Measurements from ENCODE around the gene ZNF326.
A peak's percentile ranks its signal among the peaks of the same experiment; 100 is the strongest.
"Not testable (repeated sequence)": the region's sequence is repeated elsewhere in the genome, so short reads cannot be mapped to it uniquely, and the experiment has no call there.

Gene ZNF326

DNA sequence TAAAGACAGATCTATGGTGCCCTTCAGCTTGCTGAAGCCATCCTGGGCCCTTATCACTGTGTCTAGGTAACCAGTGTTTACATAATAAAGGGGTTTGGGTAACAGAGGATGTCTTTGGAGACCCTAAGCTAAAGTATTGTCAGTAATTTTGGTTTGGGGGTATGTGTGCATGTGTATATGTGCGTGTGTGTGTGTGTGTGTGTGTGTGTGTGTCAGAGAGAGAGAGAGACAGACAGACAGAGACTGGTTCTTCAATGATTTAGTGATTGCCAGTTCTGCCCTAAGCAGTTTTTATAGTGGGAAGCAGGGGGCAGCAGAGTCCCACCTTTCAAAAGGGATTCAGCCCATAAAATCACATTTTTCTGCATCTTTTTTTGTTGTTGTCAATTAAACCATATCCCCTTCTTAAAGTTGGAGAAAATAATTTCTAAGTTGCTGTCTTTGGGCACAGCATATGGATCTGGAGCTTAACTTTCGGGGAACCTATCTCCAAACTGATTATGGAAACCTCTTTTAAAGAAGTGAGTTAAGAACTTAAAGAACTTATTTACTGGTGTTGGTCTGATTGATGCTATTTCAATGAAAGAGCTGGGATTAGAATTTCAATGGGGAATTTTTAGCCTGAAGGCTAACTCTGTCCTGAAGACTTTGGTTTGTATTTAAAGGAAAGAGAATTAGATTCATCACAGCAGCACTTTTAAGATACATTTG is 51.1 kb downstream of the ZNF326 start:
- TF ChIP-seq POLR2A (IDR thresholded peaks at IDR 0.05; ENCODE audit: low read length) = no peak
- no peak for TF ChIP-seq GATA1 (IDR thresholded peaks at IDR 0.05; ENCODE audit: low read depth, low read length)
- peak; percentile 31 to 49 for DNase-seq

DNA sequence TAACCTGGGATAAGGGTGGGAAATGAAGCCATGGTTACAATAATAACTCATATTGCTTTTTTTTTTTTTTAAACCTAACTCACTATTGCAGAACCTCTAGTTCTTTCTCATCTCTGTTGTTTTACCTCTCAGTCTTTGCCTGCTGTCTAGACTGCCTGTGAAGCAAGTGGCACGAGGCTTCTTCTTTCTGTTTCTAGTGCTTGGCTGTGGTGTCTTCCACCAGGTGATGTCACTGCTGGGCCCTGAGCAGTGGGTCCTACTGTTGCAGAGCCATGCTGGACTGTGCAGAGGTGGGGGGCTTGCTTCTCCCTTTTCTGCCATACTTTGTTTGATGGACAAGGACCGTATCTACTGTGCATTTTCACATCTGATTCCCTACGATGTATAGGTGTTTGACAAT is 51.7 kb downstream of the ZNF326 start:
- TF ChIP-seq GATA1 (IDR thresholded peaks at IDR 0.05; ENCODE audit: low read depth, low read length) = no peak
- DNase-seq = no peak

DNA sequence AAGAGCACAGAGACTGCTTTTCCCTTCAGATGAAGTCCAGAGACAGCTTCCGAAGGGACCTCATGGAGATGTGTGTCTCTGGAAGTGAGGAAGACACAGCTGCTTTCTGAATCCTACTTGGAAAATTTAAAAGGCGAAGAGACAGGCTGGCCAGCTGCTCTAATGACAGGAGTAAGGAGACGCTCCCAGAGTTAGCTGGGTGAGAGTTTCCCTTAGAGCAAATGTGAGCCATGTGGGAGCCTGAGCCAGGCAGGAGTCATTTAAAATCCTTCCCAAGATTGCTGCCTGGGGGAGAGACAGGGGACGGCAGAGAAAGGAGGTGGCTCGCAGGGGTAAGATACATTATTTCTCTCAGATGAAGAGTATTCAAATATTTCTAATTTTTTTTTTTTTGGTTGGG is 53.1 kb downstream of the ZNF326 start:
- TF ChIP-seq POLR2A (IDR thresholded peaks at IDR 0.05; ENCODE audit: low read length) (no peak), GATA1 (IDR thresholded peaks at IDR 0.05; ENCODE audit: low read depth, low read length) (no peak)

DNA sequence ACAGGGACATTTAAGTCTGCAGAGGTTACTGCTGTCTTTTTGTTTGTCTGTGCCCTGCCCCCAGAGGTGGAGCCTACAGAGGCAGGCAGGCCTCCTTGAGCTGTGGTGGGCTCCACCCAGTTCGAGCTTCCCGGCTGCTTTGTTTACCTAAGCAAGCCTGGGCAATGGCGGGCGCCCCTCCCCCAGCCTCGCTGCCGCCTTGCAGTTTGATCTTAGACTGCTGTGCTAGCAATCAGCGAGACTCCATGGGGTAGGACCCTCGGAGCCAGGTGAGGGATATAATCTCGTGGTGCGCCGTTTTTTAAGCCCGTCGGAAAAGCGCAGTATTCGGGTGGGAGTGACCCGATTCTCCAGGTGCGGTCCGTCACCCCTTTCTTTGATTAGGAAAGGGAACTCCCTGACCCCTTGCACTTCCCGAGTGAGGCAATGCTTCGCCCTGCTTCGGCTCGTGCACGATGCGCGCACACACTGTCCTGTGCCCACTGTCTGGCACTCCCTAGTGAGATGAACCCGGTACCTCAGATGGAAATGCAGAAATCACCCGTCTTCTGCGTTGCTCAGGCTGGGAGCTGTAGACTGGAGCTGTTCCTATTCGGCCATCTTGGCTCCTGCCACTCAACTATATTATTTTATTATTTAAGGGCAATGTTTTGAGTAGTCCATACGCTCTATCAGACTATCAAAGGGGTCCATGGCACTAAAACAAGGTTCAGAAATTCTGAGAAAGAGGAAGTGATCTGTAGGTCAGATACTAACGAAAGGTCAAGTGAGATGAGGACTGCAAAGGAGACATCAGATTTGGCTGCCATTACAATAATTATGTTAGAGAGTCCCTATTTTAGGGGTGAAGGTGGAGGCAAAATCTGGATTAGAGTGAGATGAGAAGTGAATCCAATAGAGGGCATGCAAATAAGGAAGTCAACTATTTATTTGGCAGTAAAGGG is 68.1 kb downstream of the ZNF326 start:
- DNase-seq = not testable (repeated sequence)

More for the DNA sequence above, 53.1 kb downstream of the ZNF326 start:
- no peak for DNase-seq

DNA sequence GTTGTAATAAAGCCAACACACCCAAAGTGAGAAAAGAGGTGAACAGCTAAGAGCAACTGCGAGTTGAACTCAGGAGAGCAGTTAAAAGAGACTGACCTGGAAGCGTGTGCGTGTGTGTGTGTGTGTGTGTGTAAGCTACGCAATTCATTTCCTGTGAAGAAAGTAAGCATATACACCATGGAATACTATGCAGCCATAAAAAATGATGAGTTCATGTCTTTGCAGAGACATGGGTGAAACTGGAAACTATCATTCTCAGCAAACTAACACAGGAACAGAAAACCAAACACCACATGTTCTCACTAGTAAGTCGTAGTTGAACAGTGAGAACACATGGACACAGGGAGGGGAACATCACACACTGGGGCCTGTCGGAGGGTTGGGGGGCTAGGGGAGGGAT is 69.2 kb downstream of the ZNF326 start:
- DNase-seq = not testable (repeated sequence)

DNA sequence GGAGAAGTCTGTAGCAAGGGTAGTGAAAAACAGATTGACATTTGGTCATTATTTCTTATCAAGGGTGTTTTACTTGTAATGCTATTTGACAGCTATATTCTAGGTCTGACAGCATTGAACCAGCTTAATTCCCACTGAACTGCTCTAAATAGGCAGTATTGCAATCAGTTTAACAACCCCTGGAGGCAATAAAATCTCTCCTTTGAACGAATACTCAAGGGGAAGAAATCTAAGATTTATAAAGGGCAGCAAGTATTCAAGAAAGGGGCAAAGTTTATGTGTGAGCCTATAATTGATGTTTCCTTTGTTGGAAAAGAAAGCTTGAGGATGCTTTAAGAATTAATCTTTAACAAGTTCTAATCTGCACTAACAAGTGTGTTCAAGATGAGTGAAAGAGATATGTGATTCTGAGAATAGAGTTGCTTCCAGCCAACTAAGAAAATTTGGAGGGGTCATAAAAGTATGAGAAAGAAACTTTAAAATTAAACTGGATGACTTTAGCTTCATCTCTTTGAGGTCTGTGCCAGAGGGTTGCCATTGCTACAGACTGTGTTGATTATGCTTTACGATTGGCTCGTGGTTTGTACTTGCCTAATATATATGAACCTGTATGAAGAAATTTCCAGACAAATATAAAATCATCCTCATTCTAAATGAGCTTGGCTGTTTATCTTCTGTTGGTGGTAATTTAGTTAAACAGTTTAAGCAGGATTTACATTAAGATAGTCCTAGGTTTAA is 72.5 kb downstream of the ZNF326 start:
- no peak for DNase-seq
- TF ChIP-seq GATA1 (IDR thresholded peaks at IDR 0.05; ENCODE audit: low read depth, low read length) (no peak), POLR2A (IDR thresholded peaks at IDR 0.05; ENCODE audit: low read length) (no peak)

DNA sequence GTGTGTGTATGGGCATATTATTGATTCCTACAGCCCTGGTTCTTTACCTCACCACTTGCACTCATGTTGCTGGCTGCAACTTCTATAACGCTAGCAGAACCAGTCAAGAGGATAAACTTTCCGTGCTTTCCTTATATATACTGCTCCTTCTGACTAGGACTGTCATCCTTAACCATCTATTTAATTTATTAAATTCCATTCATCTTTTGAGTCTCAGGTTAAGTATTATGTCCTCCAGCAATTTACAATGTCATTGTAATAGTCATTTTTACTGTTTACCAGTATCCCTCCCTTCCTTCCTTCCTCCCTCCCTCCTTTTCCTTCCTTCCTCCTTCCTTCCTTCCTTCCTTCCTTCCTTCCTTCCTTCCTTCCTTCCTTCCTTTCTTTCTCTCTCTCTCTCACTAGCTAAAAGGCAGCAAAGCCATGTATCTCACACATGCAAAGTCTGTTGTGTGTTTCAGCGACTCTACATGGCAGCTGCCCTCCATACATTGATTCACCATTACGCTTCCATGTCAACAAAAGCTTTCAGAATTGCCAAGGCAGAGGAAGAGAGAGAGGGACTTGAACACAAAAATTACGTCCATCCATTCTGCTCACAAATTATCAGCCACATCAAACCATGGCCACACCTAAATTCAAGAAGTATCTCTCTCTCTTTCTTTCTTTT is 73.8 kb downstream of the ZNF326 start:
- TF ChIP-seq POLR2A (IDR thresholded peaks at IDR 0.05; ENCODE audit: low read length) = no peak
- no peak for TF ChIP-seq GATA1 (IDR thresholded peaks at IDR 0.05; ENCODE audit: low read depth, low read length)
- no peak for DNase-seq

DNA sequence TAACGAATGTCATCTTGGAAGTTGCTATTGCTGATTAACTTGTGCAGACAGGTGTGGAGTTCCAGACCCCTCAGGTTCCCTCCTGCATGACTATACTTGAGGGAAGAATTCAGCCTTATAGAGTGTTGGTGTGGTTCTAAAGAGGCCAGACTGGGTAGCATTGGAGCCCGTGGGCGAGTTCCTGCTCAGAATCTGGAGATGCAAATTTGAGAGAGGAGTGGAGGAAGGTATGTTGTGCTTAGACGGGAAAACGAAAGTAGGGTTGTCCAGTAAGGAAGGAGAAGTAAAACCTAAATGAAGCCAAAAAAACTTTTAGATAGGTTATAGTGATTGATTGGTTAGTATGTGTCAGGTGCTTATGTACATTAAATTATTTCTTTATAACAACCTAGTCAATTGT is 79.2 kb downstream of the ZNF326 start:
- no peak for DNase-seq
- TF ChIP-seq POLR2A (IDR thresholded peaks at IDR 0.05; ENCODE audit: low read length) (no peak), GATA1 (IDR thresholded peaks at IDR 0.05; ENCODE audit: low read depth, low read length) (no peak)

DNA sequence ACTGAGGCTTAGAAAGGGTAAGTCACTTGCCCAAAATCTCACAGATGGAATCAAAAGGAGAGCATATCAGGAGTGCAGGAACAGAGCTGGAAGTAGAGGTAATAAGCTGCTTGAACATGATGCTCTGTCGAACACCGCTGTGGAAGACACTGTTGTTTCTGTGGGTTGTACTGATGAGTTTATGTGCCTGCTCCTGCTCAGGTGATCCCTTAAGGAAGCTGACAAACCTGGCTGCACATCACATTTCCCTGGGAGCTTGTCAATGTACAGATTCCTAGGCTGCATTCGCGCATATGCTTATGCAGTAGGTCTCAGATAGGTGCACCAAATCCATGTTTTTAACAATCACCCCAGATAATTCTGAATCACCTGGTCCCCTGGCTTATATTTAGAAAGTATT is 79.7 kb downstream of the ZNF326 start:
- no peak for DNase-seq
- TF ChIP-seq GATA1 (IDR thresholded peaks at IDR 0.05; ENCODE audit: low read depth, low read length) (no peak), POLR2A (IDR thresholded peaks at IDR 0.05; ENCODE audit: low read length) (no peak)

DNA sequence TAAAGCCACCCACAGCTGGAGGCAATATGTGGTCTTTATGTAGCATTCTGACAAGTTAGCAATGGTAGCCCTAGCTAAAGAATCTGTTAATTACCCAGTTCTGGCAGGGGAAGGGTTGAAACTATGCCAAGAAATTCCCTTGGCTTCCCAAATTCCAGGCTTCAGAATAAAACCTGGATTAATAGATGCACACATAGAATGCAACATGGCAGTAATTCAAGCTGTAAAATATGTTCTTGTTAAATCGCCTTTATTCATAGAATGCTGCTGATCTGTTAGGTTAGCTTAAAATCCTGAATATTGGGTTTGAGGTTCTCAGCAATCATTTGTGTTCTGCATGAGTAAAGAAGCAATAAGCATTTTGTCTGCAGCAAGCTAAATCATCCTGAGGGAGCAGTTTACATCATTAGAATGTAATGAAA is 80.1 kb downstream of the ZNF326 start:
- DNase-seq = no peak
- TF ChIP-seq GATA1 (IDR thresholded peaks at IDR 0.05; ENCODE audit: low read depth, low read length) = no peak
- no peak for TF ChIP-seq POLR2A (IDR thresholded peaks at IDR 0.05; ENCODE audit: low read length)

DNA sequence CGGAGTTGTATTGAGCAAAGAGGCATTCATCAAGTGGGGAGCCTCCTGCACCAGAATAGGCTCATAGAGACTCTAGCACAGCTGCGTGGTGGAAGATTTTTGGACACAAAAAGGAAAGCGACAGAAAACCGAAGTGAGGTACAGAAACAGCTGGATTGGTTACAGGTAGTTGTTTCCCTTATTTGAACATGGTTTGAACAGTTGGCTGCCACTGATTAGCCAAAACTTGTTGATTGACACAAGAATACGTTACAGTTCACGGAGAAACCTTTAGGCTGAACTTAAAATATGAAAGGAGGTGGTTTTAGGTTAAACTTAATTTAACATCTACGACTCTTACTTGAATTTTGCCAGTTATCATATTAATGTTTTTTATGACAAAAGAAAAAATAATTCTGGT is 89.1 kb downstream of the ZNF326 start:
- TF ChIP-seq GATA1 (IDR thresholded peaks at IDR 0.05; ENCODE audit: low read depth, low read length) = no peak
- TF ChIP-seq POLR2A (IDR thresholded peaks at IDR 0.05; ENCODE audit: low read length) = no peak
- no peak for DNase-seq
